ENCODE results near the gene CD200. TPM values are rescaled to one million over a fixed set of nuclear protein-coding genes. Genes with fewer than 3 reads are reported as not detected.

Gene CD200
- total and polyA plus RNA-seq, 10 of the 15 experiments (the other 5 are each of a cell fraction or from before 2014, with no cell fraction given): 21.2 to 84.3 (median 33.2) TPM

GRCh38 chr3:112395181-112395895, 62.4 kb downstream of the CD200 start (continued):
- TF ChIP-seq ASH2L (IDR thresholded peaks at IDR 0.05; ENCODE audit: borderline replicate concordance, low read depth): no peak

GRCh38 chr3:112395896-112396290, 62.9 kb downstream of the CD200 start:
- ChIA-PET RAD21 (ENCODE audit: unreplicated experiment) (interaction anchor here (1.0 kb wide), 1 partner anchor 62 kb away, joined by 3 read pairs; no protein-coding TSS in a partner anchor), CTCF (interaction anchor here (1.0 to 1.5 kb wide), 2 partner anchors 9 to 102 kb away, joined by 3 to 6 read pairs; partner anchors contain the start of gene SLC9C1), SMC1A (ENCODE audit: uncharacterized antibody, unreplicated experiment) (interaction anchor here (0.9 to 1.5 kb wide), 4 partner anchors 9 to 62 kb away, joined by 3 to 5 read pairs (median 4); no protein-coding TSS in a partner anchor), POLR2A (interaction anchor here (1.0 to 1.5 kb wide), 2 partner anchors 10 to 33 kb away, joined by 3 to 6 read pairs; no protein-coding TSS in a partner anchor)
- Histone ChIP-seq H3K9me3 (replicated peaks; ENCODE audit: control insufficient read depth, insufficient read depth, low read length) (no peaks in the 10 kb centered on the region; the same call in 1 of the 3 replicates), H3K4me1 (ENCODE audit: control insufficient read depth, insufficient read depth, low read length) (peaks cover 8% of the 10 kb centered on the region), H3K79me2 (ENCODE audit: control insufficient read depth, insufficient read depth, low read length) (no peaks in the 10 kb centered on the region), H3K4me2 (ENCODE audit: control insufficient read depth, insufficient read depth) (no peak overlapping the region), H4K20me1 (ENCODE audit: control insufficient read depth, insufficient read depth) (no peaks in the 10 kb centered on the region), H3K27me3 (replicated peaks in 1 of 2; ENCODE audit: control insufficient read depth in 2 of 2, insufficient read depth in 2 of 2, low read length in 1 of 2) (no peaks in the 10 kb centered on the region), H3K36me3 (ENCODE audit: control insufficient read depth in 2 of 2, insufficient read depth in 2 of 2, low read length in 1 of 2) (no peaks in the 10 kb centered on the region), H3K9ac (ENCODE audit: control insufficient read depth, insufficient read depth, low read length) (no peak overlapping the region), H3K4me3 (no peak overlapping the region), H3K27ac (ENCODE audit: control insufficient read depth, insufficient read depth) (no peak overlapping the region), H2AFZ (ENCODE audit: control insufficient read depth, low read depth, low read length) (no peak overlapping the region)
- intact Hi-C loops (cut with micrococcal nuclease; ENCODE audit: unreplicated experiment) (no loop called here), in situ Hi-C loops (cut with MboI) (no loop called here)
- FAIRE-seq: no peak
- BruUV-seq (replicated peaks): no TSS peak
- 0% methylated on average over 1 of the region's 1 CpG for WGBS (ENCODE audit: insufficient coverage, insufficient replicate concordance, low lambda C conversion rate, missing lambda C conversion rate)
- no peak for DNase-seq (ENCODE audit: low read depth, low spot score)
- ATAC-seq: no peak
- TF ChIP-seq, protein P1, sequence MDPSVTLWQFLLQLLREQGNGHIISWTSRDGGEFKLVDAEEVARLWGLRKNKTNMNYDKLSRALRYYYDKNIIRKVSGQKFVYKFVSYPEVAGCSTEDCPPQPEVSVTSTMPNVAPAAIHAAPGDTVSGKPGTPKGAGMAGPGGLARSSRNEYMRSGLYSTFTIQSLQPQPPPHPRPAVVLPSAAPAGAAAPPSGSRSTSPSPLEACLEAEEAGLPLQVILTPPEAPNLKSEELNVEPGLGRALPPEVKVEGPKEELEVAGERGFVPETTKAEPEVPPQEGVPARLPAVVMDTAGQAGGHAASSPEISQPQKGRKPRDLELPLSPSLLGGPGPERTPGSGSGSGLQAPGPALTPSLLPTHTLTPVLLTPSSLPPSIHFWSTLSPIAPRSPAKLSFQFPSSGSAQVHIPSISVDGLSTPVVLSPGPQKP (IDR thresholded peaks at IDR 0.05; ENCODE audit: low read depth, low read length): no peak
- no peak for TF ChIP-seq ZBED1 (IDR thresholded peaks at IDR 0.05; ENCODE audit: borderline replicate concordance)
- TF ChIP-seq MYB (IDR thresholded peaks at IDR 0.05; ENCODE audit: borderline replicate concordance, low read depth, low read length): no peak
- no peak for TF ChIP-seq DPF2 (IDR thresholded peaks at IDR 0.05)
- TF ChIP-seq USF2 (IDR thresholded peaks at IDR 0.05; ENCODE audit: borderline replicate concordance, low read depth, low read length): no peak
- no peak for TF ChIP-seq FOXK2 (IDR thresholded peaks at IDR 0.05)
- TF ChIP-seq SMC3 (IDR thresholded peaks at IDR 0.05; ENCODE audit: borderline replicate concordance, low read length): no peak
- no peak for TF ChIP-seq CBX3 (IDR thresholded peaks at IDR 0.05; ENCODE audit: borderline replicate concordance, low read depth)
- no peak for TF ChIP-seq MXI1 (IDR thresholded peaks at IDR 0.05; ENCODE audit: low read depth, low read length)
- no peak for TF ChIP-seq ZNF24 (IDR thresholded peaks at IDR 0.05)
- no peak for TF ChIP-seq ZNF217 (IDR thresholded peaks at IDR 0.05)
- TF ChIP-seq FOS (IDR thresholded peaks at IDR 0.05; ENCODE audit: borderline replicate concordance, extremely low read depth, insufficient read length): no peak
- no peak for TF ChIP-seq NRF1 (conservative IDR thresholded peaks at IDR 0.05; ENCODE audit: low read depth, low read length)
- TF ChIP-seq SIX5 (IDR thresholded peaks at IDR 0.05; ENCODE audit: low read depth, low read length, severe bottlenecking): no peak
- TF ChIP-seq CREM (IDR thresholded peaks at IDR 0.05; ENCODE audit: low read depth): no peak
- no peak for TF ChIP-seq STAT3 (IDR thresholded peaks at IDR 0.05; ENCODE audit: low read depth, low read length)
- TF ChIP-seq, protein P2, sequence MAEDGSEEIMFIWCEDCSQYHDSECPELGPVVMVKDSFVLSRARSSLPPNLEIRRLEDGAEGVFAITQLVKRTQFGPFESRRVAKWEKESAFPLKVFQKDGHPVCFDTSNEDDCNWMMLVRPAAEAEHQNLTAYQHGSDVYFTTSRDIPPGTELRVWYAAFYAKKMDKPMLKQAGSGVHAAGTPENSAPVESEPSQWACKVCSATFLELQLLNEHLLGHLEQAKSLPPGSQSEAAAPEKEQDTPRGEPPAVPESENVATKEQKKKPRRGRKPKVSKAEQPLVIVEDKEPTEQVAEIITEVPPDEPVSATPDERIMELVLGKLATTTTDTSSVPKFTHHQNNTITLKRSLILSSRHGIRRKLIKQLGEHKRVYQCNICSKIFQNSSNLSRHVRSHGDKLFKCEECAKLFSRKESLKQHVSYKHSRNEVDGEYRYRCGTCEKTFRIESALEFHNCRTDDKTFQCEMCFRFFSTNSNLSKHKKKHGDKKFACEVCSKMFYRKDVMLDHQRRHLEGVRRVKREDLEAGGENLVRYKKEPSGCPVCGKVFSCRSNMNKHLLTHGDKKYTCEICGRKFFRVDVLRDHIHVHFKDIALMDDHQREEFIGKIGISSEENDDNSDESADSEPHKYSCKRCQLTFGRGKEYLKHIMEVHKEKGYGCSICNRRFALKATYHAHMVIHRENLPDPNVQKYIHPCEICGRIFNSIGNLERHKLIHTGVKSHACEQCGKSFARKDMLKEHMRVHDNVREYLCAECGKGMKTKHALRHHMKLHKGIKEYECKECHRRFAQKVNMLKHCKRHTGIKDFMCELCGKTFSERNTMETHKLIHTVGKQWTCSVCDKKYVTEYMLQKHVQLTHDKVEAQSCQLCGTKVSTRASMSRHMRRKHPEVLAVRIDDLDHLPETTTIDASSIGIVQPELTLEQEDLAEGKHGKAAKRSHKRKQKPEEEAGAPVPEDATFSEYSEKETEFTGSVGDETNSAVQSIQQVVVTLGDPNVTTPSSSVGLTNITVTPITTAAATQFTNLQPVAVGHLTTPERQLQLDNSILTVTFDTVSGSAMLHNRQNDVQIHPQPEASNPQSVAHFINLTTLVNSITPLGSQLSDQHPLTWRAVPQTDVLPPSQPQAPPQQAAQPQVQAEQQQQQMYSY (CRISPR knock-in tag; IDR thresholded peaks at IDR 0.05): no peak

Data from GM12878 (cell line).